Measurements from ENCODE around the gene AP3D1.
"Not testable (repeated sequence)": the region's sequence is repeated elsewhere in the genome, so short reads cannot be mapped to it uniquely, and the experiment has no call there.

Gene AP3D1

GRCh38 chr19:2110822-2111221 is 40.5 kb downstream of the AP3D1 start:
- no peak for DNase-seq (ENCODE audit: low read depth)

- DNase-seq (ENCODE audit: low read depth): no peak
These were observed 42.1 kb downstream of the AP3D1 start for GRCh38 chr19:2109046-2109864.

- DNase-seq (ENCODE audit: low read depth): no peak
These were observed 42.9 kb downstream of the AP3D1 start for GRCh38 chr19:2108251-2109016.

GRCh38 chr19:2103045-2103707 is 48.2 kb downstream of the AP3D1 start:
- DNase-seq (ENCODE audit: low read depth): no peak

GRCh38 chr19:2101417-2102335 is 49.7 kb downstream of the AP3D1 start:
- no peak for DNase-seq (ENCODE audit: low read depth)

GRCh38 chr19:2100719-2101061 is 50.7 kb downstream of the AP3D1 start:
- DNase-seq (ENCODE audit: low read depth): no peak

- DNase-seq (ENCODE audit: low read depth): no peak
These were observed 51.2 kb downstream of the AP3D1 start for GRCh38 chr19:2099937-2100718.

- no peak for DNase-seq (ENCODE audit: low read depth)
These were observed 52.3 kb downstream of the AP3D1 start for GRCh38 chr19:2099054-2099501.

GRCh38 chr19:2097886-2098327 is 53.5 kb downstream of the AP3D1 start:
- no peak for DNase-seq (ENCODE audit: low read depth)

- peak; percentile 43 for DNase-seq (ENCODE audit: low read depth)
These were observed 54.0 kb downstream of the AP3D1 start for GRCh38 chr19:2097203-2097885.

- DNase-seq (ENCODE audit: low read depth): peak; percentile 100
These were observed 54.7 kb downstream of the AP3D1 start, which contains the start of gene IZUMO4 for GRCh38 chr19:2096480-2097202. Gene IZUMO4, plus strand, starts transcription at chr19:2096915. Its CDS starts 31 bp downstream, at chr19:2096946.

- peak; percentile 78 for DNase-seq (ENCODE audit: low read depth)
These were observed 55.3 kb downstream of the AP3D1 start, which contains the start of gene MOB3A for GRCh38 chr19:2096034-2096479. Gene MOB3A, minus strand, starts transcription at chr19:2096326. Its CDS starts 17,766 bp downstream, at chr19:2078560.

- not testable (repeated sequence) for DNase-seq (ENCODE audit: low read depth)
These were observed 59.3 kb downstream of the AP3D1 start for GRCh38 chr19:2091926-2092525.

- DNase-seq (ENCODE audit: low read depth): no peak
These were observed 61.7 kb downstream of the AP3D1 start for GRCh38 chr19:2089727-2090053.

- DNase-seq (ENCODE audit: low read depth): no peak
These were observed 62.2 kb downstream of the AP3D1 start for GRCh38 chr19:2089001-2089711.

- DNase-seq (ENCODE audit: low read depth): no peak
These were observed 63.7 kb downstream of the AP3D1 start for GRCh38 chr19:2087621-2088100.

- not testable (repeated sequence) for DNase-seq (ENCODE audit: low read depth)
These were observed 64.4 kb downstream of the AP3D1 start for GRCh38 chr19:2086695-2087620.

All from T follicular helper cell (primary cell).